H1 (cell line): Measurements from ENCODE around the gene GAP43. TPM values are rescaled to one million over a fixed set of nuclear protein-coding genes. Genes with fewer than 3 reads are reported as not detected.

Experiments used
- CTCF ChIA-PET: fragments of 300-600 bp; sonication (Branson Sonifier 250); formaldehyde crosslinking; loops from one replicate; lab custom pipeline; 2021; ENCODE audit not compliant: partially characterized antibody; lab: Charles Lee
- POLR2A ChIA-PET: fragments of 300-600 bp; sonication (Branson Sonifier 250); formaldehyde crosslinking; loops from one replicate; lab custom pipeline; 2021; ENCODE audit warnings: inconsistent platforms; ENCODE audit not compliant: partially characterized antibody; lab: Charles Lee
- DNase-seq, 2 experiments: peaks; one replicate each; pipeline versions ENCODE4 v3.0.0 to v3.0.0-alpha.2; 2010 to 2022; ENCODE audit warnings: low spot score in 2 of 2, low read depth in 1 of 2, mixed read lengths in 1 of 2
- FAIRE-seq: peaks from 2 replicates; lab custom pipeline; 2011; peaks lifted over from hg19 to GRCh38; lab: Jason Lieb, UNC
- H2AFZ ChIP-seq: 2 replicates; pipeline ENCODE4 v1.8.1; 2012; ENCODE audit warnings: low read length, inconsistent platforms
- H2AK5ac ChIP-seq: 2 replicates; pipeline ENCODE4 v1.6.1; 2013; ENCODE audit warnings: low read depth, low read length
- H2BK120ac ChIP-seq: replicated peaks from 2 replicates; pipeline ENCODE3; 2013; ENCODE audit warnings: low read depth, low read length, inconsistent platforms
- H2BK12ac ChIP-seq: 2 replicates; pipeline ENCODE4 v1.6.1; 2013; ENCODE audit warnings: low read depth, low read length
- H2BK15ac ChIP-seq: 2 replicates; pipeline ENCODE4 v1.6.1; 2013; ENCODE audit warnings: low read length
- H2BK20ac ChIP-seq: 2 replicates; pipeline ENCODE4 v1.6.1; 2013; ENCODE audit warnings: low read length
- H2BK5ac ChIP-seq: 2 replicates; pipeline ENCODE4 v1.6.1; 2013; ENCODE audit warnings: low read depth, low read length
- H3K14ac ChIP-seq: 2 replicates; pipeline ENCODE4 v1.6.1; 2013; ENCODE audit warnings: inconsistent platforms; ENCODE audit not compliant: insufficient read length
- H3K18ac ChIP-seq: 2 replicates; pipeline ENCODE4 v1.6.1; 2013; ENCODE audit warnings: low read length; ENCODE audit errors: extremely low read depth
- H3K23ac ChIP-seq: 2 replicates; pipeline ENCODE4 v1.6.1; 2013; ENCODE audit warnings: inconsistent platforms; ENCODE audit not compliant: insufficient read length
- H3K23me2 ChIP-seq: 2 replicates; pipeline ENCODE4 v1.6.1; 2013; ENCODE audit warnings: low read depth, low read length
- H3K27ac ChIP-seq: 2 replicates; pipeline ENCODE4 v1.6.1; 2011; ENCODE audit warnings: low read depth, low read length, inconsistent platforms
- H3K27me3 ChIP-seq, 4 experiments: replicated peaks in 1 of 4; 1 replicate in 1 of 4; 2 replicates in 3 of 4; pipeline versions ENCODE4 v1.6.1 to v1.8.1; 2011 to 2013; ENCODE audit warnings: low read length in 3 of 4, mild to moderate bottlenecking in 3 of 4, inconsistent platforms in 2 of 4, mixed read lengths in 2 of 4, moderate library complexity in 1 of 4; ENCODE audit not compliant: control insufficient read depth in 3 of 4, insufficient read depth in 3 of 4; ENCODE audit errors: extremely low read depth in 1 of 4
- H3K36me3 ChIP-seq, 4 experiments: 2 replicates each; pipeline versions ENCODE4 v1.6.1 to v1.8.1; 2011 to 2013; ENCODE audit warnings: mild to moderate bottlenecking in 4 of 4, low read length in 3 of 4, moderate library complexity in 2 of 4, control low read depth in 1 of 4, inconsistent platforms in 1 of 4; ENCODE audit not compliant: insufficient read depth in 4 of 4, control insufficient read depth in 2 of 4
- H3K4ac ChIP-seq: replicated peaks from 2 replicates; pipeline ENCODE3; 2013; ENCODE audit warnings: low read length, low read depth, mixed read lengths, inconsistent platforms; ENCODE audit not compliant: insufficient read length
- H3K4me1 ChIP-seq, 4 experiments: replicated peaks in 1 of 4; 1 replicate in 1 of 4; 2 replicates in 3 of 4; pipeline versions ENCODE4 v1.6.1 to v1.8.1; 2011 to 2013; ENCODE audit warnings: low read length in 3 of 4, inconsistent platforms in 2 of 4, mixed read lengths in 1 of 4; ENCODE audit not compliant: insufficient read depth in 4 of 4, control insufficient read depth in 3 of 4
- H3K4me2 ChIP-seq, 2 experiments: 2 replicates each; pipeline versions ENCODE4 v1.6.1 to v1.8.1; 2011 to 2013; ENCODE audit warnings: low read depth in 2 of 2, low read length in 2 of 2, control low read depth in 1 of 2, inconsistent platforms in 1 of 2, mild to moderate bottlenecking in 1 of 2; ENCODE audit not compliant: insufficient read depth in 1 of 2
- H3K4me3 ChIP-seq, 4 experiments: fragments of 200-600, 300-600 bp in 1 of 4; sonication (generic), shearing (Covaris generic), sonication (Bioruptor Twin) in 1 of 4; 2 replicates each; pipeline versions ENCODE4 v1.5.1 to v1.8.1; 2011 to 2016; ENCODE audit warnings: low read length in 4 of 4, low read depth in 3 of 4, control low read depth in 2 of 4, inconsistent platforms in 2 of 4, mild to moderate bottlenecking in 2 of 4, mixed read lengths in 1 of 4, moderate library complexity in 1 of 4; ENCODE audit not compliant: insufficient read depth in 2 of 4; ENCODE audit errors: extremely low read depth in 1 of 4
- H3K56ac ChIP-seq: replicated peaks from 2 replicates; pipeline ENCODE3; 2013; ENCODE audit warnings: low read depth, mild to moderate bottlenecking, mixed read lengths, low read length, inconsistent platforms; ENCODE audit not compliant: insufficient read length
- H3K79me1 ChIP-seq: 2 replicates; pipeline ENCODE4 v1.6.1; 2013; ENCODE audit warnings: low read depth, low read length, control low read depth
- H3K79me2 ChIP-seq, 2 experiments: 2 replicates each; pipeline versions ENCODE4 v1.6.1 to v1.8.1; 2012 to 2013; ENCODE audit warnings: low read length in 2 of 2, mild to moderate bottlenecking in 2 of 2, inconsistent platforms in 1 of 2; ENCODE audit not compliant: insufficient read depth in 2 of 2, control insufficient read depth in 1 of 2
- H3K9ac ChIP-seq, 4 experiments: replicated peaks in 1 of 4; 1 replicate in 1 of 4; 2 replicates in 3 of 4; pipeline versions ENCODE4 v1.6.1 to v1.8.1; 2011 to 2013; ENCODE audit warnings: low read depth in 3 of 4, low read length in 3 of 4, control low read depth in 2 of 4, mild to moderate bottlenecking in 2 of 4, moderate library complexity in 2 of 4, inconsistent platforms in 1 of 4; ENCODE audit errors: extremely low read depth in 1 of 4
- H3K9me3 ChIP-seq, 2 experiments: 2 replicates each; pipeline versions ENCODE4 v1.6.1 to v1.8.1; 2012 to 2013; ENCODE audit warnings: mild to moderate bottlenecking in 2 of 2, moderate library complexity in 2 of 2, control low read depth in 1 of 2, inconsistent platforms in 1 of 2, low read depth in 1 of 2, low read length in 1 of 2, mixed read lengths in 1 of 2; ENCODE audit not compliant: insufficient read depth in 2 of 2
- H4K20me1 ChIP-seq, 2 experiments: replicated peaks in 1 of 2; 2 replicates each; pipeline versions ENCODE3 to v1.8.1; 2011 to 2013; ENCODE audit warnings: inconsistent platforms in 2 of 2, low read length in 2 of 2, mild to moderate bottlenecking in 1 of 2; ENCODE audit not compliant: insufficient read depth in 2 of 2, control insufficient read depth in 1 of 2
- H4K5ac ChIP-seq: 2 replicates; pipeline ENCODE4 v1.6.1; 2013; ENCODE audit warnings: low read length, low read depth, mixed read lengths, inconsistent platforms; ENCODE audit not compliant: insufficient read length
- H4K8ac ChIP-seq: 2 replicates; pipeline ENCODE4 v1.8.0; 2013; ENCODE audit warnings: mild to moderate bottlenecking, moderate library complexity, low read length, inconsistent platforms; ENCODE audit not compliant: insufficient read depth; ENCODE audit errors: extremely low read depth
- H4K91ac ChIP-seq: replicated peaks from 2 replicates; pipeline ENCODE3; 2013; ENCODE audit warnings: low read length, mixed read lengths, inconsistent platforms; ENCODE audit not compliant: insufficient read length
- CREB1 ChIP-seq: IDR thresholded peaks from 2 replicates; pipeline ENCODE4 v1.6.1; 2012; ENCODE audit warnings: inconsistent platforms
- MAX ChIP-seq: IDR thresholded peaks from 2 replicates; pipeline ENCODE4 v1.6.1; 2012; ENCODE audit warnings: inconsistent platforms
- POLR2A ChIP-seq, 2 experiments: IDR thresholded peaks; 1 replicate in 1 of 2; 2 replicates in 1 of 2; pipeline ENCODE4 v1.6.1; 2011; ENCODE audit warnings: low read depth in 2 of 2, low read length in 2 of 2, mild to moderate bottlenecking in 2 of 2; ENCODE audit errors: control extremely low read depth in 1 of 2
- polyA plus RNA-seq, 7 experiments: library from polyadenylated mRNA; depleted of rRNA in 3 of 7; stranded (reverse) in 5 of 7; unstranded in 2 of 7; fragments of >200 nt in 5 of 7; fragments of 200-250 nt in 2 of 7; gene quantifications; 1 replicate in 5 of 7; 2 replicates in 1 of 7; 4 replicates in 1 of 7; pipeline versions ENCODE4 v1.2.1 to v1.2.3, GENCODE V29; 2011 to 2013; ENCODE audit warnings: missing spikeins in 2 of 7, mixed read lengths in 2 of 7
- total RNA-seq: library from RNA; stranded (reverse); fragmentation: NEBNext Ultra II Directional; extraction: Animal tissue kit (Norgen Biotek cat#: 25700); gene quantifications from 2 replicates; pipeline ENCODE4 v1.2.1, GENCODE V29; 2021

The GAP43 gene
- total and polyA plus RNA-seq, 2 of the 8 experiments (the other 6 are each of a cell fraction or from before 2014, with no cell fraction given) = 11.2 to 21.9 TPM

GRCh38 chr3:115695090-115695489 is 71.8 kb downstream of the GAP43 start:
- H3K23ac ChIP-seq = no peak overlapping the region
- no peak overlapping the region for H2AK5ac ChIP-seq
- H2BK15ac ChIP-seq = no peak overlapping the region
- H3K4me3 ChIP-seq = no peak overlapping the region
- H2BK5ac ChIP-seq = no peak overlapping the region
- H3K27me3 ChIP-seq = no peaks in the 10 kb centered on the region
- H2BK120ac ChIP-seq = no peak overlapping the region
- no peaks in the 10 kb centered on the region for H3K36me3 ChIP-seq
- H3K27ac ChIP-seq = no peak overlapping the region
- no peaks in the 10 kb centered on the region for H3K9me3 ChIP-seq
- H2AFZ ChIP-seq = no peak overlapping the region
- H3K56ac ChIP-seq = no peak overlapping the region
- peaks cover 0 to 6% (median 4%) of the 10 kb centered on the region in 4 experiments; a peak in 4 of 7 replicates for H3K4me1 ChIP-seq
- H3K4ac ChIP-seq = no peak overlapping the region
- no peak for TF ChIP-seq POLR2A (IDR thresholded peaks at IDR 0.05; ENCODE audit: control extremely low read depth in 1 of 2, low read depth in 2 of 2, low read length in 2 of 2)
- no peak for TF ChIP-seq MAX
- no peak for TF ChIP-seq CREB1
- H3K79me2 ChIP-seq = no peaks in the 10 kb centered on the region
- H4K5ac ChIP-seq = no peak overlapping the region
- no peak overlapping the region for H4K91ac ChIP-seq
- no peak overlapping the region for H2BK12ac ChIP-seq
- no peak overlapping the region for H3K4me2 ChIP-seq
- H3K79me1 ChIP-seq = no peaks in the 10 kb centered on the region
- FAIRE-seq (no peak), DNase-seq (no peak)
- H3K14ac ChIP-seq = no peak overlapping the region
- no peak overlapping the region for H4K8ac ChIP-seq
- no peak overlapping the region for H3K18ac ChIP-seq
- CTCF ChIA-PET = no interaction called here
- POLR2A ChIA-PET = no interaction called here
- H2BK20ac ChIP-seq = no peak overlapping the region
- no peaks in the 10 kb centered on the region for H3K23me2 ChIP-seq
- H4K20me1 ChIP-seq = no peaks in the 10 kb centered on the region
- no peak overlapping the region for H3K9ac ChIP-seq
